Bone marrow (tissue), 2 donors: ENCODE results near the gene PIAS1.
A peak's percentile ranks its signal among the peaks of the same experiment; 100 is the strongest.
"Not testable (repeated sequence)": the region's sequence is repeated elsewhere in the genome, so short reads cannot be mapped to it uniquely, and the experiment has no call there.

Experiments
- DNase-seq, 2 donors: peaks; one replicate each; lab custom pipeline; 2025; lab: John Stamatoyannopoulos, UW

PIAS1 gene

DNA sequence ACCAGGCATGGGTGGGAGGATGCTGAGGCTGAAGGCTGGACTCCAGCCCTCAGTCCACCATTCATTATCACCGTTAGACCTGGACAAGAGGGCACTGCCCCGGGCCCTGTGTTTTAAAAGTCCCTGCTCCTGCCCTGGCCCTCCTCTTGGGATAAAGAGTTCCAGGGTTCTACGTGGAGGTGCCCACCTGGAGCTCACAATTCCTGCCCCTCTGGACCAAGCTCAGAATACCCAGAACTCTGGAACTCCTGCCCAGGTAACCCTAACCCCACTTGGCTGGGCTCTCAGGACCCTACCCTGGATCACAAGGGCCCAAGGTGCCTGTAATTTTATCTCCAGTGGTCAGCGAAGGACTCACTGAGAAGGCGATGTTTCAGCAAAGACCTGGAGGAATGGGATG, 149.8 kb downstream of the PIAS1 start:
- no peak for DNase-seq

DNA sequence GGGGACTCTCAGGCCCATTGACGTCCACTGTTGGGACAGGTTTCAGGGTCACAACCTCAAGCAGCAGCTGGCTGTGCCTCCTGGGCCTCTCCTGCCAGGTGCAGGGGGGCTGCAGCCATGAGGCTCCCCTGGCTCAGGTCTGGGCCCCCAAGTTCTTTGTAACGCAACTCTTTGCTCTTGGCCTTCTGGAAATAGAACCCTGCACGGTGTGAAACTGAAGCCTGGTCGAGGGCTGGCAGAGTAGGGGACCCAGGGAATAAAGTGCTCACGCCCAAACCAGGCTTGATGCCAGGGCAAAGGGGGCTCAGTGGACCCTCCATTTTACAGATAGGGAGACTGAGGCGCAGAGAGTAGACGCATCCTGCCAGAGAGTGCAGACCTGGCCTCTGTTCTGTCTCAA, 150.2 kb downstream of the PIAS1 start:
- no peak for DNase-seq

DNA sequence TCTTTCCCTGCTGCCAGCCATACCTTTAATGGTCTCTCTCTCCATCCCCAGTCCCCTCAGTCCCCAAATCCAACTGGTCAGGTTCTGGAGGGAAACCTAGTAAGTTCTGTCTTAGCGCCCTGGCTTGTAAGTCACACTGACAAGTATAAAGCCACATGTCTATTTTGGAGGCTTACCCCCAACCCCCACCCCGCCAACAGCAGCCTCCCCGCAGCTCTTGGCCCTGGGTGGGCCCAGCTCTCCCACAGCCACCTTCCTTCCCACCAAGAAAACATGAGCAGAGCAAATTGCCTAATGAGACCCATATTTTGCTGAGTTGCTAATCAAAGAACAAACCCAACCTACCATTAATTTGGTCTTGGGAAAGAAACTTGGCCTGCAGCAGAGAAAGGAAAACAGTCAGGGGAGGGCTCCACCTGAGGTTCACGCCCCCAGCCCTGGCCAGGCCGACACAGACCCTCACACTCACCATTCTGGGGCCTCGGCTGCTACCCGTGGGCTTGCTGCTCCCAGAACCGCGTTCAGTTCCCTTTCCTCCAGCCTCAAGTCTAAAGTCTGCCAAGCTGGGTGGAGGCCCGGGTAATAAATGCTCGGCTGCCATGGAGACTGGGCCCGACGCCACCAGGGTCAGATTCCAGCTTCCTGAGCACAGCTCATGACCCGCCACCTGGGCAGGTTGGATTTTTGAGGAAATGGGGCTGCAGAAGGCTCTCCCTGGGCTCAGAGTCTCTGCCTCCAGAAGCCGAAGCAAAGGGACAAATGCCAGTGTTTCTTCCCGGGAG, 150.9 kb downstream of the PIAS1 start, which contains the start of gene CALML4:
TSS of gene CALML4 (minus strand) at position 557 of the 782 bp plus-strand sequence. CDS start at position 472, 85 bp downstream.
- DNase-seq = no peak

DNA sequence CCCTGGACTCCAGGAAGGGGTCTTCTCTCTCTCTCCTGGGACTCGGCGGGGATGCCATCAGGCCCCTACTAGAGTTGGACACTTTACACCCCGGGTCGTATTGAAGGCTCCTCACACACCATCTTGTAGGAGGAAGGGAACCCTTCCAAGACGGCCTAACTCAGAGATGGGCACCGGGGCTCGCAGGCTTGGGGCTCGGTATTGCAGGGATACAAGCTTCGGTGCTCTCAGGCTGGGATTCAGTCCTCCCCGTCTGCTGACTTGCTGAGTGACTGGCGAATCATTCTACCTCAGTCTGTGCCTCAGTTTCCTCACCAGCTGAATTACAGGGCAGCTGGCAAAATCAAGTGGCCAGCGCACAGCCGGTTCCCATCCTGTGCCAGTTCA, 151.4 kb downstream of the PIAS1 start:
- DNase-seq = no peak

DNA sequence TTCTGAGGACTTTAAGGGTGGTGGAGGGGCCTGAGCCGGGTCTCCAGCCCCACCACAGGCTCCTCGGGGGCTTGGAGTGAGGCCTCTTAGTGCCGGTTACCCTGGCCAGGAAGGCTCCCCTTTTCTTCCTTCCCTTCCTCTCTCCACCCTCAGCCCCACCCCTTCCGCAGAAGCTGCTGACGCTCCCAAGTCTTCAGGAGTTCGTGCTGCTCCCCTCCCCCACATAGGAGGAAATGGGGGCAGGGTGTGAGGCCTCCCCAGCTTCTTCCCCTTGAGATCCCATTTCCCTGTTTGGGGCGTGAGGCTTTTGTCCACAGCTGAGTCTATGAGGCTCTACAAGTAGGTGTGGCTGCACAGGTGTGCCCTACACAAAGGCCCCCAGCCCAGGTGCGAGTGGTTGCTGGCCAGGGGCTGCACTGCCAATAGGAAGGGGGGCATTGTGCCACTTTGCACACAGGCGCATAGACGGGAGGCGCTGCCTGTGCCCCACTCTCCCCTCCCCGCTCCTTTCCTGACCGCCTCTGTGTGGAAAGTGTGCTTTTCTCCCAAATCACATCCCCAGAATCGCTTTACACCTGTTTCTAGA, 151.9 kb downstream of the PIAS1 start:
- DNase-seq = peak in 1 of 2 donors; percentile 60

DNA sequence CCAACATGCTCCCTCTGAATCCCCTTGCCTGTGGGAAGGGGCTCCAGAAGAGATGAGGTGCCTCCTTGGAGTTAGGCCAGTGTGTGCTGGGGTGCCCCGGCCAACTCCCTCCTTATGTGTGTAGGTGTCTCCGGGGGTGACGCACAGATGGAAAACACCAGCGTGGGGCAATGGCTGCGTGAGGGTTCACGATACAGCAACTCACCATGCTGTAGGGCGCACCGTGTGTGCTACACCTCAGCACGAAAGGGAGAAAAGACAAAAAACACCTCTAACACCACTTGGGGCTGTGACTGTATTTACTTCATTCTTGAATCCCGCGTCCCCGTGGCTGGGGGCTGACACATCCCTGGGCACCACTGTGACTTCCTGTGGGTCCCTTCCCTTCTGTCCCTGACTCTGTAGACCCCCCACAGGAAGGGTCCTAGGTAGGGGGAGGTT, 152.6 kb downstream of the PIAS1 start:
- no peak for DNase-seq

DNA sequence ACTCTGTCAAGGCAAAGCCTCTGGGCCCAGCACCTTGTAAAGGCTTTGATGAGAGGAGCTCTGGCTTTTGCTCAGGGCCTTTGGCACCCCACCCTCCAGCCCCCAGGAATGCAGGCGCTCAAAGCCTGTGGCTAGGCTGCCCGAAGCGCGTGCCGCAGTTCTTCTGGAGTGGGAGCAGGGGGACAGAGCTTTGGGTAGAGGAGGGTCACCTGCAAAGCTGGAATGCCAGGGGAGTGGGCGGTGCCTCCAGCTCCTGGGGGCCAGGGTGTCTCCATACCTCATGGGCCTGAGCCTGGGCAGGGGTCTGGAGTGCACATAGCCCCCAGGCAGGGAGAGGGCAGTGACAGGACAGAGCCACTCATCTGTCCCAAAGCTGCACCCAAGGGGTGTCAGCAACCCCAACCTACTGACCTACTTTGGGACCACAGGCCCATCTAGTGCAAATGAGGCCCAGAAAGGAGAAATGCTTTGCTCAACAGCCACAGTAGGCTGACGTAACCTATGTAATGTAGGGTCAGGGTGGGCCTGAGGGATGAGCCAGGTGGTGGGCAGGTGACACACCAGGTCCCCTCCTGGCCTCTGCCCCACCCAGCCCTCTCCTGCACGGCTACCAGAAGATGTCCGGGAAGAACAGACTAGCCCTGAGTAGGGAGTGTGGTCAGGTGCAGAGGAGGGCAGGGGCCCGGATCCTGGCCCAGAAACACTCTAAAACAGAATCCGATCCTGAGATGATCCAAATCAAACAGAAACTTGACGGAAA, 153.2 kb downstream of the PIAS1 start:
- no peak for DNase-seq

DNA sequence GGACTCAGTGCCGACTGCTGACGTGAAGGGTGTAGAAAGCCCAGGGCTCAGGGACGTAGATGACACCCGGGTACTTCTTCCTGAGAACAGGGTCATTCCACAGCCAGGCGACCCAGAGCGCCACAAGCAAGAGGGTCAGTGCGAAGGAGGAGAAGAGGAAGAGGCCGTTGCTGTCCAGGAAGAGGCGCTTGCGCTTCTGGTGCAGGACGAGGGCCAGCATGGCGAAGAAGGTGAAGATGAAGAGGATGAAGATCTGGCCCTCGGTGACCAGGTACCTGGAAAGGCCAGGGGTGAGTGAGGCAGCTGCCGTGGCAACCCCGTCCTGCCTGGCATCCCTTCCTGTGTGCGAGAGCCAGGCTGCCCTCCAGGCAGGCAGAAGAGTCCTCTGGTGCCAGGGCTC, 154.0 kb downstream of the PIAS1 start:
- no peak for DNase-seq

DNA sequence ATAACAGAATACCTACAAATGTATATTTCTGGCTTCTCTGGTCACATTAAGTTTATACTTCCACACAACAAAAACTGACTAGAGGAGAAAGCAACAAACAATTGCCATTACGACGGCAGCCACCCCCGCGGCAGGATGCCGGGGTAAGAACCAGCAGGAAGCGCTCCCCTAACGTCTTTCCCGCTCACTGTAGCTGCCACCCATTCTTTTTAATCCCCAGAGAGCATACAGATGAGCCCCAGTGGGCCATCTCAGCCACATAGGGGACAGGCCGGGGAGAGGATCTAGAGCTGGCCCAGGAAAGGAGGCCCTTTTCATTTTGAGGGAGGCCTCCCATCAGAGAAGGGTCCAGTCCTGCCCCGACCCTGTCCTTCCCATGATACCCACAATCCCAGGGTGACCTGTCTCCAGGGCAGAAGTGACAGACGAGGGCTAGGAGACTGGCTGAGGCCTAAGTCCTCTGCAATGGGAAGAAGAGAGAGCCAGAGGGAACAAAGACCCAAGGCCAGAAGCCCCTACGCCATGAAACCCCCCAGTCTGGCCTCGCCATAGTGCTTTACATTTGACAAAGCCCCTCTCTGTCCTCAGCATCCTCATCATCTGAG, 154.6 kb downstream of the PIAS1 start:
- no peak for DNase-seq

DNA sequence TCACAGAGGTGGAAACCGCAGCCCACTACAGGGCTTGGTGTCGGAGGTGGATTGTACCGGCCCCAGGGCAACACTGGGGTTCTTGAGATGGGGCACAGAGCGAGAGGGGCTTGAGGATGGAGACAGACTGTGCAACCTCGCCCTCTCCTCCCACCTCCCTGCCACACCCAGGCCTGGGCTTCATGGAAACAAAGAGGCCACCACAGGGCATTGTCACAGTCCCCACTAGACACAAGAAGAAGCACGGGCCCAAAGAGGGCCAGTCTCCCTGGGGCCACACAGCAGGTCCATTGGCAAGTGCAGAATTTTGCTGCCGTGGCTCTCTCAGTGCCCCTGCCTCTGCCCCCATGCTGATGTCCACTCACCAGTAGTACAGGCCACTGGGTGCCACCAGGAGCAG, 155.2 kb downstream of the PIAS1 start:
- no peak for DNase-seq

DNA sequence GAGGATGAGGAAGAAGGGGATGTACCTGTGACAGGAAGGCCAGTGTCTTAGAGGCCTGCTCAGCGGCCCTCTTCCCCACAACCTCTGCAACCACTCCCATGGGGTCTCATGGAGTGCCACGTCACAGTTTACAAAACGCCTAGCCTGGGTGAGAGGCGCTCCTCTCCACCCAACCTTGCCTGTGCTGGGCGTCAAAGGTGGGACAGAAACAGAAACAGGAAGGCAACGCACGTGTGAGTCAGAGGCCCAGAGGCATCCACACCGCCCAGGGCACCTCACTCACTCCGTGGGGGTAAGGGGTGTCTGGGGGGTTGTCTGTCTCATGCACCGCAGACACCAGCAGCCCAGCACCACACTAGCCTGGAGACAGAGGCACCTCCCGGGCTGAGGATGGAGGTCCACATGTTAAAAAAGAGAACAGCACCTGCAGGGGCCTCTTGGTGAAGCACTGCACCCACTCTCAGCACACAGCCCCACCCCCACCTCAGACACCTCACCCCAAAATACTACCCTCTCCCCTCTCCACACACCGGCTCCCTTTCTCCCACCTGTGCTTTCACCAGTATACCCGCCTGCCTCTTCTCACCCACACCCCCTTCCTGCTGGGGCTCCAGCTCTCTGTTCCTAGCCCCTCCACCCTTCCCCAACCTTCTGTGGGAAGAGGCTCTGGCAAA, 155.8 kb downstream of the PIAS1 start:
- no peak for DNase-seq

DNA sequence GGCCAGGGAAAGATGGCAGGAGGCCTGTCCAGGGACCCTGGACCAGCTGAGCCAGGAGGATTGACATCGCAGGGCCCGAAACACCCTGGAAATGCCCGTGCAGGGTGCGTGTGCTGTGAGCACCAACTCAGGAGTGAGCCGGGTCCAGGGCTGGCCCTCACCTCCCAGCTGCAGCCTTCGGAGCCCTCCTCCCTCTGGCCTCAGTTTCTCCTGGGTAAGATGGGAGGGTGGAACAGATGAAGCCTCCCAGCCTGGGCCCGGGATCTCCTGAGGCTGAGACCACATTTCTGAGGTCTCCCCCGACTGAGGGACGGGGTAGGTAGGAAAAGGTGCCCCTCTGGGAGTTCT, 156.3 kb downstream of the PIAS1 start:
- DNase-seq = no peak

DNA sequence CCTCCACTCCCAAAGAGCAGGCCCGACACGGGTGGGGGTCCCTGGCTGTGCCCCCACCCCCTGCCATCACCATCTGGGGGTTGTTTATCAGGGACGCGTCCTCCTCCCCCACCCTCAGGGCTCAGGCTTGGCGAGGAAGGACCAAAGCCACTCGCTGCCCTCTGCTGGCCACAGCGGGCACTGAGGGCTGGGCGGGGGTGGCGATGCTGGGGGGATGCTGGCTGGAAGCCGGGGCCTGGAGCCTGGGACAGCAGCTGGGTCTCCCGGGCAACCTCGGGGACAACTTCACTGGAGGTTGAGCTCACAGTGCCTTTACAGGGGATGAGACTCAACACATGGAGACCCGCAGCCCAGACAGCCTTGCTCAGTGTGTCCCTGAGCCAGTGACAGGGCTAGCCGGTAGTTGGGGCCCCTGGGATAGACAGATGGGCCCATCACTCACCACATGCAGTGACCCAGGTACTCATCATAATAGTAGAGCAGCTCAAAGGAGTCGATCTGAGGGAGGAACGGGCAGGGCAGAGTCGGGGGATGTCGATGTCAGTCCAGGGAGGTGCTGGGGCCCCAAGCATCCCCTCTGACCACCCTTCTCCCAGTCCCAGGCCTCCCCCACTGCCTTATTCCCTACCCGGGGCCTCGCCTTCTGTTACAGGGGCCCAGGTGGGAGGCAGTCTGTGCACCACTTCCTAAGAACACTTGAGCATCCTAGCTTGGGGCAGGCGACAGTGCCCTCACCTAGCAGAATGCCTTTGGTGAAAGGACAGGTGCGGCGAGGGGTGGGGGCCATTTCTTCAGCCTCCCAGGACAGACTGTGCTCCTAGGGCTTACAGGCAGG, 156.9 kb downstream of the PIAS1 start:
- DNase-seq = peak in 1 of 2 donors; percentile 25

DNA sequence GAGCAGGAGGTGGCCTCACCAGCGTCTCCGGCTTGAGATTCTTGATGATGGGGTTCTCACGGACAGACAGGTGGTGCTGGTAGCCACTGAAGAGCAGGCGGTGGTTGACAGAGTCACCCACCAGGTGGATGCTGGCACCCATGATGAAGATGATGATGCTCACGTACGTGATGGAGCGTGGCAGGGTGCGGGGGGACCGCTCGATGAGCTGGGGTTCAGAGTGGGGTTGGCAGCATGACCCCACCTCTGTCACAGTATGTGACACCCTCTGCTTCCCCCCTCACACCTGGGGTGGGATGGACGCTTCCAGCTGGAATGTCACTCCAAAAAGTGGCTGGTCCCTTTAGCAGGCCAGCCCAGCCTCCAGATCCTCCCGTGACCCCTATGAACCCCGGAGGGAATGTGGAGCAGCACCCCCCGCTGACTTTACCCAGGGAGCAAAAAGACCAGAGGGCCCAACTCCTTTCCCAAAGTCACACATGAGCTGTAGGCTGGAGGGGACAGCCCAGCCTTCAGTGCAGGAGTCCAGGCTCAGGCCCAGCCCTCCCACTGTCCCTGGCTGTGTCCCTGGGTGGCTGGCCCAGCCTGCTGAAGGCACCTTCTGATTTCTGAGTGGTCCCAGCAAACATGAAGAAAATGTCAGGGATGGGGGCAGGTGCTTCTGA, 157.7 kb downstream of the PIAS1 start:
- DNase-seq = no peak

DNA sequence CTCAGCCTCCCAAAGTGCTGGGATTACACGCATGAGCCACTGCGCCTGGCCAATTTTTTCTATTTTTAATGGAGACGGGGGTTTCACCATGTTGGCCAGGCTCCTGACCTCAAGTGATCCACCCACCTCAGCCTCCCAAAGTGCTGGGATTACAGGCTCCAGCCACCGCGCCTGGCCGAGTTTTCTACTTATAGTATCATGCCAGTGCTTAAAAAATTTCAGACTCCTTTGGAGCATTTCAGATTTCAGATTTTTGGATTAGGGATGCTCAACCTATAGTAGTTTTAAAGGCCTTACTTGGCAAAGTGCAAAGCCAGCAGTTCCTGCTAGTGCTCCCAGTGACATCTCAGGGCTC, 159.4 kb downstream of the PIAS1 start:
- DNase-seq = not testable (repeated sequence)

DNA sequence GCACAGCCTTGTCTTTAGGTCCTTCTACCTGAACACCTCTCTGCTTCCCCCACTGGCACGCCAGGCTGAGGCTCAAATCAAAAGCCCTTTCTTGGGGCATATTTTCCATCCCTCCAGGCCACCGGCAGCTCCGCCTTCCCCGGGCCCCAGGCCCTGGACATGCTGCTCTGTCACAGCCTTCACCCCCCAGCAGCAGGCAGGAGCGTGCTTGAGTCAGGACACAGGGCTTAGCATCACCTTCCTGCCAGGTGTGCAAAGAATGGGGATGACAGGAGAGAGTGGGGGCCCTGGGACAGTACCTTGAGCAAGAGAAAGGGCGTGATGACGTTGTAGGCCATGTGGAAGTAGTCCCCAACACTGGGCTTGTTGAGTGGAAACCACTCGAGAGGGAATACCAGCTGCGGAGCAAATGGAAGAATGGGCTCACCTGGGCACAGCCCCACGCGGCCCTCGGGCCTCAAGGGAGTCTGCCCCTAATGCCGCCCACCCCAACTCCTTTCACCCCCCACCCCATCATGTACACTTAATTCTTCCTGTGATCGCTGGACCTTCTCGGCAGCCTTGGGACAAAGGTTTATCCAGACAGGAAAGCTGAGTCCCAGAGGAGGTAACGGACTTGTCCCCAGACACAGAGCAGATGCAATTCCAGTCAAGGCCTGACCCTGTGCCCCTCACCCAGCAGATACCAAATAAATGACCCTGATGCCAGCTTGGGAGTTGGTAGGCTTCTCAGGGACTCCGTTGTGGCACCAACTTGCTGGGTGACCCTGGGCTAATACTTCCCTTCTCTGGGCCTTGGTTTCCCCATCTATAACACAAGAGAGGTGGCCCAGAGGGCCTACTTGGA, 160.1 kb downstream of the PIAS1 start:
- DNase-seq = no peak

DNA sequence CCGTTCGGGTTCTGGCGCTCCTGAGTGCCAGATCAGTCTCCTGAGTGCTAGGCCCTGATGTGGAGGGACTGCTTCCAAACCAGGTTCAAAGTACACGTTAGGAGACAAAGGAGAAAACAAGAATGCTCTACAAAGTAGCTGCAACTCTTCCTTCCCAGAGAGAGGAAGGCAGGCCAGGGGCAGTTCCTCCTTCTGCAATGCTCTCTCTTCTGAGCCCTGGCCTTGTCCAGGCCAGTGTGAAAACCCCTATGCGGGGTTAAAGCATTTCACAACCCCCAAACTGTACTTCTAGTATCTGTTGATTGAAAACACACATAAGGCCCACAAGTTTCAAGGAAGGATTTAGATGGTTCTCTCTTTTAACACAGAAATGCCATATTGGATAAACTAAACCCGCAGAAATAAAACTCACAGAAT, 160.7 kb downstream of the PIAS1 start:
- no peak for DNase-seq

DNA sequence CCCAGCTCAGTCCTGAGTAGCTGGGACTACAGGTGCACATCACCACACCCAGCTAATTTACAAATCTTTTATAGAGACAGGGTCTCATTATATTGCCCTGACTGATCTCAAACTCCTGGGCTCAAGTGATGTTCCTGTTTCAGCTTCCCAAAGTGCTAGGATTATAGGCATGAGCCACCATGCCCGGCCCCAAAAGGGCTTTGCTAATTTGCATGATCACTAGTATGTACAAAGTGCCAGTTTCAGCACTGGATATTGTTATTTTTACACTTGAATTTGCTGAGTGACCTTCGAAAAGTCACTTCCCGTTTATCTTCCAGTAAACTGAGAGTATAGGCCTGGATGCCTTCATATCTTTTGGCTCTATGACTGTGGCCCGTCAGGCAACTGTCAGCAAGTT, 163.2 kb downstream of the PIAS1 start:
- no peak for DNase-seq

DNA sequence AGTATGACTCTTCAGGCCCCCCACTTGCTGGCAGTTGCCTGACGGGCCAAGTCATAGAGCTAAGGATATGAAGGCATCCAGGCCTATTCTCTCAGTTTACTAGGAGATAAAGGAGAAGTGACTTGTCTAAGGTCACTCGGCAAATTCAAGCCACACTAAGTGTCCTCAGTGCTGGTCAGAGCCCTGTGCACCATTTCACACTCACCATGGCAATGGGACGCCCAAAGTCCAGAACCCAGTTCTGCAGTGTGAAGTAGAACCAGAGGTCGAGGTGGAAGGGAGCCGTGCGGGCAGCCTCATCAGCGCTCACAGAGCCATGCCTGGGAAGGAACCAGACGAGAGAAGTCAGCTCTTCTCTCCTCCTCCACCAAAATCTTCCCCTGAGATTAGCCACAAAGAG, 164.2 kb downstream of the PIAS1 start:
- DNase-seq = no peak
